HepG2 (cell line): ENCODE measurements around the gene GPR155. TPM values are rescaled to one million over a fixed set of nuclear protein-coding genes. Genes with fewer than 3 reads are reported as not detected.
A peak's percentile ranks its signal among the peaks of the same experiment; 100 is the strongest.

ENCODE experiments used
- CREBL2 ChIP-seq: sonication (generic); formaldehyde crosslinking; IDR thresholded peaks from 2 replicates; pipeline ENCODE4 v1.8.1; 2023; ENCODE audit warnings: missing genetic modification reagents, mild to moderate bottlenecking, borderline replicate concordance
- ERF ChIP-seq: IDR thresholded peaks from 2 replicates; pipeline ENCODE4 v1.6.1; 2018; ENCODE audit warnings: missing biosample characterization, missing genetic modification reagents
- FOXP1 ChIP-seq, 2 experiments: fragments of 450-650 bp in 1 of 2; IDR thresholded peaks; 2 replicates each; pipeline ENCODE4 v1.6.1; 2017 to 2018; ENCODE audit warnings: antibody characterized with exemption in 1 of 2
- KDM4B ChIP-seq: sonication (generic); formaldehyde crosslinking; IDR thresholded peaks from 2 replicates; pipeline ENCODE4 v1.4.0; 2020; ENCODE audit warnings: missing genetic modification reagents
- KIAA2018 ChIP-seq: sonication (generic); formaldehyde crosslinking; IDR thresholded peaks from 2 replicates; pipeline ENCODE4 v1.5.0; 2020; ENCODE audit warnings: mild to moderate bottlenecking, missing genetic modification reagents, borderline replicate concordance
- MAFK ChIP-seq, 2 experiments: IDR thresholded peaks in 1 of 2; conservative IDR thresholded peaks in 1 of 2; 2 replicates each; pipeline ENCODE4 v1.6.1; 2011; ENCODE audit warnings: improper control_type of control experiment in 2 of 2, low read length in 2 of 2
- POLR2AphosphoS2 ChIP-seq: IDR thresholded peaks from 2 replicates; pipeline ENCODE4 v1.6.1; 2011; ENCODE audit warnings: low read depth, low read length, improper control_type of control experiment
- SP1 ChIP-seq, 2 experiments: fragments of 450-650 bp in 1 of 2; sonication (generic) in 1 of 2; formaldehyde crosslinking in 1 of 2; IDR thresholded peaks; 2 replicates each; pipeline versions ENCODE4 v1.4.0 to v1.6.1; 2016 to 2020; ENCODE audit warnings: missing genetic modification reagents in 1 of 2
- THAP11 ChIP-seq: IDR thresholded peaks from 2 replicates; pipeline ENCODE4 v1.6.1; 2016; ENCODE audit warnings: missing biosample characterization, missing genetic modification reagents
- ZNF10 ChIP-seq: sonication (generic); formaldehyde crosslinking; IDR thresholded peaks from 2 replicates; pipeline ENCODE4 v1.4.0; 2020; ENCODE audit warnings: mild to moderate bottlenecking, low read depth, missing genetic modification reagents, borderline replicate concordance
- ZNF619 ChIP-seq: sonication (generic); formaldehyde crosslinking; IDR thresholded peaks from 2 replicates; pipeline ENCODE4 v1.4.0; 2020; ENCODE audit warnings: mild to moderate bottlenecking, missing genetic modification reagents
- ZNF687 ChIP-seq: sonication (generic); formaldehyde crosslinking; IDR thresholded peaks from 2 replicates; pipeline ENCODE4 v1.5.1; 2020; ENCODE audit warnings: mild to moderate bottlenecking, missing genetic modification reagents, moderate library complexity
- polyA plus RNA-seq, 8 experiments: library from polyadenylated mRNA; depleted of rRNA in 3 of 8; stranded (reverse) in 7 of 8; unstranded in 1 of 8; fragments of >200 nt; fragmentation: Illumina TruSeq in 4 of 8; extraction: Trizol in 4 of 8; gene quantifications; 2 replicates each; pipeline versions ENCODE4 v1.2.1 to v1.2.3, GENCODE V29; 2011 to 2016; ENCODE audit warnings: low read depth in 4 of 8, missing spikeins in 1 of 8, mixed read lengths in 1 of 8; ENCODE audit not compliant: insufficient read depth in 1 of 8
- total RNA-seq, 5 experiments: library from RNA; depleted of rRNA; stranded (reverse); fragments of >200 nt; fragmentation: Illumina TruSeq; extraction: Trizol; gene quantifications; 2 replicates each; pipeline ENCODE4 v1.2.3, GENCODE V29; 2016; ENCODE audit warnings: low read depth in 1 of 5

Gene GPR155
- total and polyA plus RNA-seq, 2 of the 13 experiments (the other 11 are each of a cell fraction or from before 2014, with no cell fraction given) = 0.15 to 0.49 TPM

GRCh38 chr2:174395284-174395968, 91.4 kb downstream of the GPR155 start, which contains the start of gene SCRN3 (continued):
- TF ChIP-seq KIAA2018 (CRISPR knock-in tag) (no peak; the same call in 1 of the 2 replicates), ERF (peak; percentile 96), ZNF687 (CRISPR knock-in tag) (peak; percentile 91), MAFK (conservative IDR thresholded peaks at IDR 0.05 in 1 of 2, IDR thresholded peaks at IDR 0.05 in 1 of 2; ENCODE audit: low read length in 2 of 2) (0 out of 4 replicates have a peak, but pooled peaks have one; percentile 0 to 9), SP1 (IDR thresholded peaks at IDR 0.05) (no peak), SP1 (CRISPR knock-in tag; IDR thresholded peaks at IDR 0.05) (peak; percentile 48; the same call in 1 of the 2 replicates), THAP11 (CRISPR knock-in tag) (peak; percentile 95), ZNF619 (peak; percentile 52; the same call in 1 of the 2 replicates), ZNF10 (CRISPR knock-in tag) (no peak), CREBL2 (CRISPR knock-in tag) (no peak; the same call in 1 of the 2 replicates), KDM4B (CRISPR knock-in tag) (peak; percentile 68), POLR2AphosphoS2 (no peak), FOXP1 (IDR thresholded peaks at IDR 0.05) (no peak), FOXP1 (CRISPR knock-in tag; IDR thresholded peaks at IDR 0.05) (peak; percentile 43; the same call in 1 of the 2 replicates)
